CD4-positive, alpha-beta T cell treated with Interleukin-15 for 4 hours (primary cell): ENCODE results near the gene RAPGEF3.
A peak's percentile ranks its signal among the peaks of the same experiment; 100 is the strongest.

Experiments used
- DNase-seq: peaks from one replicate; pipeline ENCODE4 v3.0.0-alpha.2; 2020; ENCODE audit warnings: low spot score

Gene RAPGEF3

GRCh38 chr12:47758834-47759690 lies at the start of gene RAPGEF3:
Gene RAPGEF3, minus strand, starts transcription at chr12:47758880. Its CDS starts 324 bp downstream, at chr12:47758556.
- DNase-seq: peak; percentile 69

GRCh38 chr12:47808050-47808449 lies 49.4 kb upstream of the RAPGEF3 start:
- peak; percentile 90 for DNase-seq

GRCh38 chr12:47807338-47807737 lies 48.7 kb upstream of the RAPGEF3 start:
- DNase-seq: no peak

- no peak for DNase-seq
Measured at GRCh38 chr12:47805417-47805816, 46.7 kb upstream of the RAPGEF3 start.

GRCh38 chr12:47804171-47804570 lies 45.5 kb upstream of the RAPGEF3 start:
- no peak for DNase-seq

GRCh38 chr12:47803191-47803875 lies 44.7 kb upstream of the RAPGEF3 start:
- no peak for DNase-seq

- DNase-seq: no peak
Measured at GRCh38 chr12:47802312-47802711, 43.6 kb upstream of the RAPGEF3 start.

GRCh38 chr12:47801904-47802246 lies 43.2 kb upstream of the RAPGEF3 start:
- DNase-seq: no peak

GRCh38 chr12:47801170-47801903 lies 42.7 kb upstream of the RAPGEF3 start:
- DNase-seq: no peak

GRCh38 chr12:47800582-47800981 lies 41.9 kb upstream of the RAPGEF3 start:
- DNase-seq: no peak

GRCh38 chr12:47799357-47799955 lies 40.8 kb upstream of the RAPGEF3 start:
- DNase-seq: no peak

GRCh38 chr12:47798382-47798948 lies 39.8 kb upstream of the RAPGEF3 start:
- DNase-seq: no peak

GRCh38 chr12:47797441-47797840 lies 38.8 kb upstream of the RAPGEF3 start:
- no peak for DNase-seq

GRCh38 chr12:47795814-47796411 lies 37.2 kb upstream of the RAPGEF3 start:
- no peak for DNase-seq

- DNase-seq: no peak
Measured at GRCh38 chr12:47795121-47795813, 36.6 kb upstream of the RAPGEF3 start.

GRCh38 chr12:47794679-47795078 lies 36.0 kb upstream of the RAPGEF3 start:
- DNase-seq: no peak

- no peak for DNase-seq
Measured at GRCh38 chr12:47793015-47793681, 34.5 kb upstream of the RAPGEF3 start.

- DNase-seq: no peak
Measured at GRCh38 chr12:47791874-47792273, 33.2 kb upstream of the RAPGEF3 start.

GRCh38 chr12:47791351-47791746 lies 32.7 kb upstream of the RAPGEF3 start:
- DNase-seq: no peak

- no peak for DNase-seq
Measured at GRCh38 chr12:47790676-47791350, 32.1 kb upstream of the RAPGEF3 start.
